Sigmoid colon (tissue), 3 donors: Measurements from ENCODE around the gene TMEM247.

Experiments
- CTCF ChIP-seq, 4 experiments: fragments of 450-650 bp in 3 of 4; fragments of 200-600 bp in 1 of 4; IDR thresholded peaks; one replicate each; pipeline ENCODE4 v1.5.1; 2016 to 2019; ENCODE audit warnings: antibody characterized with exemption in 4 of 4, mild to moderate bottlenecking in 3 of 4, moderate library complexity in 2 of 4
- POLR2A ChIP-seq, 2 donors: fragments of 450-650 bp; IDR thresholded peaks; one replicate each; pipeline ENCODE4 v1.6.1; 2016; ENCODE audit warnings: antibody characterized with exemption in 2 of 2, mild to moderate bottlenecking in 2 of 2, moderate library complexity in 2 of 2

- no peak for TF ChIP-seq POLR2A (IDR thresholded peaks at IDR 0.05)
- no peak for TF ChIP-seq CTCF (IDR thresholded peaks at IDR 0.05)
Measured at GRCh38 chr2:46447649-46448048, 31.7 kb upstream of the TMEM247 start.
